ENCODE data around the gene ZFYVE27. TPM values are rescaled to one million over a fixed set of nuclear protein-coding genes. Genes with fewer than 3 reads are reported as not detected.
A peak's percentile ranks its signal among the peaks of the same experiment; 100 is the strongest.

Gene ZFYVE27
- total and polyA plus RNA-seq, 8 donors = 20.6 to 35.5 (median 27.5) TPM

DNA sequence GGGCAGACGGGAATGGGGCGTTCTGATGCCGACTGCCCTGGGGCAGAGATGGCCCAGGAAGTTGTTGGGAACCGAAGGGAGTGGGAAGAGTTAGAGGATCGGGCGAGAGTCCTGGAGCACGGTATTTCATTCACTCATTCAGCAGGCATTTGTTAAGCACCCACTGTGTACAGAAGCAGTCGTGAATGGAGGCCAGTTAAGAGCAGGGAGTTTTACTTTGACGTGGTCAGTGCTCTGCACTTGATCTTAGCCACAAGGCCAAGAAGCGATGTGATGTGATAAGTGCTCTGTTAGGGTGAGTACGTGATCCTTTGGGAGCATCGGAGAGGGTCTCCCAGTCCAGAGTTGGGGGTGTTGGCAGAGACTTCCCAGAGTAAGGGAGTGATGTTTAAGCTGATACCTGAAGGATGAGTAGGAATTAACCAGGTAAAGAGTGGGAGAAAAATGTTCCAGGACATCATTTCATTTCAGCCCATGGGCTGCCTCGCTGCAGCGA, 890 bp downstream of the ZFYVE27 start:
- Histone ChIP-seq H3K27me3 (no peaks in the 10 kb centered on the region), H3K36me3 (peaks cover 0 to 40% of the 10 kb centered on the region in 2 donors), H3K4me3 (peak overlapping the region; percentile 94 to 97), H3K4me1 (peaks cover 14 to 28% of the 10 kb centered on the region in 2 donors), H3K9me3 (no peaks in the 10 kb centered on the region), H3K27ac (peak overlapping the region in 1 of 2 donors; percentile 97)
- intact Hi-C loops (cut with DNase I) = loop anchor here in 1 of 2 donors (10.0 kb wide), 1 partner anchor 63 kb away; no protein-coding TSS in a partner anchor
- no peak for TF ChIP-seq CTCF (IDR thresholded peaks at IDR 0.05)
- DNase-seq (no peak), ATAC-seq (peak; percentile 31)

DNA sequence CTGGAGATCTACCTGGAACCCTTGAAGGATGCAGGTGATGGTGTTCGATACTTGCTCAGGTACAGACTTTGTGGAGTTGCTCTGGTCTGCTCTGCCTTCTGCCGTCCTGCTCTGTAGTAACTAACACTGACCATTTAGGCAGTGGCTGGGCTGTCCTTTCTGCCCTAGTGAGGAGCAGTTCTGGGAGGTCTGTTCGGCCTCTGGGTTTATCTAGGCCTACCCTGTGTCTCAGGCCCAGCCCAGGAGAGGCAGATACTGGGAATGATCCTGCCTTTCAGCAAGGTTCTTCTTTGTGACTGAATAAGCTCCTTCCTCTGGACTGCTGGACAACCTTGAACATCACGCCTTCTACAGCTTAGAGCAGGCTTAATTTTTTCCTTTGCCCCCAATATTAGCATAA, 1.7 kb downstream of the ZFYVE27 start:
- peaks cover 14 to 28% of the 10 kb centered on the region in 2 donors for H3K4me1 ChIP-seq
- no peak for DNase-seq
- intact Hi-C loops (cut with DNase I) = loop anchor here in 1 of 2 donors (10.0 kb wide), 1 partner anchor 64 kb away; no protein-coding TSS in a partner anchor
- no peak for TF ChIP-seq CTCF (IDR thresholded peaks at IDR 0.05)
- H3K36me3 ChIP-seq = peaks cover 0 to 48% of the 10 kb centered on the region in 2 donors
- no peak for ATAC-seq
- no peak overlapping the region for H3K4me3 ChIP-seq
- H3K27ac ChIP-seq = no peak overlapping the region
- H3K27me3 ChIP-seq = no peaks in the 10 kb centered on the region
- no peaks in the 10 kb centered on the region for H3K9me3 ChIP-seq

GRCh38 chr10:97740613-97741012, 3.7 kb downstream of the ZFYVE27 start:
- Histone ChIP-seq H3K4me1 (peaks cover 14 to 28% of the 10 kb centered on the region in 2 donors), H3K4me3 (no peak overlapping the region), H3K27me3 (no peaks in the 10 kb centered on the region), H3K36me3 (peaks cover 0 to 67% of the 10 kb centered on the region in 2 donors), H3K27ac (no peak overlapping the region), H3K9me3 (no peaks in the 10 kb centered on the region)
- no peak for TF ChIP-seq CTCF (IDR thresholded peaks at IDR 0.05)
- DNase-seq = no peak
- no peak for ATAC-seq
- intact Hi-C loops (cut with DNase I) = no loop called here

DNA sequence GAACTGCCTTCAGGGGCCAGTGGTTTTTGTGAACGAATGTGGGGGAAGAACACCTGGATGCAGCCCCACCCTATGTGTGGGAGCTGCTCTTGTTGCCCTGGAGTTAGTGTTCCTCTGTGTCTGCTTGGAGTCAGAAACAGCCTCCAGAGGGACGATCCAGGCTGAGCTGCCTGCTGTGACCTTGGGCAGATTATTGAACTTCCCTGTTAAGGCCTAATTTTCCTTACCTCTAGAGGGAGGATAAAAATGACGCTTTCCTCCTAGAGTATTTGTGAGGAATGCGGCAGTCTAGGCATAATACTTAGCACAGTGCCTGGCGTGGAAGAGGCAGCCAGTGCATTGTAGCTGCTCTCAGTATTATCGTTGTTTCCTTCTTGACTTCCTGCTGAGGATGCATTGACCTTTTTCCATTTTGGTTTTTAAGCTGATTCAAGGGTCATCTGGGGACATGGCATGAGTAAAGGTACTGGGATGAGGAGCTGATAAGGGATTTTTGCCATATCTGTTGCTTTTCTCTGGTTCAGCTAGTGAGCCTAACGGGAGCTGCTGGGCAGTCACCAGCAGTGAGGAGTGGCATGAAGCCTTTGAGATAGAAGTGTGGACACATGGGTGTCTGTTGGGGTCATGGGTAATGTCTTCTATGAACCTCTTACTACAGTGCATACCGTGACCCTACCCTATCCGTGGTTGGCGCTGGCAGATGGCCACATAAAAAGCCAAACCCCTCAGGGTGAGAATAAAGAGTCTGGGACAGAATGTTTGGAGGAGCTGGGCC, 6.4 kb downstream of the ZFYVE27 start:
- Histone ChIP-seq H3K36me3 (peaks cover 0 to 94% of the 10 kb centered on the region in 2 donors), H3K9me3 (no peaks in the 10 kb centered on the region), H3K27me3 (no peaks in the 10 kb centered on the region), H3K4me3 (no peak overlapping the region), H3K4me1 (peaks cover 5 to 21% of the 10 kb centered on the region in 2 donors), H3K27ac (no peak overlapping the region)
- intact Hi-C loops (cut with DNase I) = no loop called here
- DNase-seq (peak in 1 of 4 donors; percentile 22), ATAC-seq (no peak)
- TF ChIP-seq CTCF (IDR thresholded peaks at IDR 0.05) = no peak

DNA sequence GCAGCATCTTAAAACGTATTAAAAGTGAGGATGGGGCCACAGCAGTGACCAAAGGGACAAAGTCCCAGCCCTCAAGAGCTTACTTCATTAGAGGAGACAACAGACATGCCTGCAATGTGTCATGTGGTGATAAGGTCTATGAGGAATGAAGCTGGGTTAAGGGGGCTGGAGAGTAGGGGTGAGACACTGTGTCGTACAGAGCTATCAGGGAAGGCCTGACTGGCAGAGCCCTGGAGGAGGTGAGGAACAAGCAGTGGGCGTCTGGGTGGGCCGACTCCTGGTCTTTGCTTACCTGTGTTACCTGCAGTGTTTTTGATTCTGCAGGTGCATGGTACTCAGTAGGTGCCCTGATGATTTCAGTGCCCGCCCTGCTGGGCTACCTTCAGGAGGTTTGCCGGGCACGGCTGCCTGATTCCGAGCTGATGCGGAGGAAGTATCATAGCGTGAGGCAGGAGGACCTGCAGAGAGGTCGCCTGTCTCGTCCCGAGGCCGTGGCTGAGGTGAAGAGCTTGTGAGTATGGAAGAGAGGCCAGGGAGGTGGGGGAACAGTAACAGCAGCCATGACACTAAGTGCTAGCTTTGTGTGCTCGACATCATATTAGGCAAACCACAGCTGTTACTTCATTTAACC, 7.6 kb downstream of the ZFYVE27 start:
- H3K4me3 ChIP-seq = no peak overlapping the region

More for the DNA sequence above, 7.6 kb downstream of the ZFYVE27 start:
- Histone ChIP-seq H3K9me3 (no peaks in the 10 kb centered on the region), H3K36me3 (peaks cover 0 to 98% of the 10 kb centered on the region in 2 donors), H3K4me1 (peaks cover 0 to 9% of the 10 kb centered on the region in 2 donors), H3K27ac (no peak overlapping the region), H3K27me3 (no peaks in the 10 kb centered on the region)
- ATAC-seq (no peak), DNase-seq (peak in 1 of 4 donors; percentile 26)
- intact Hi-C loops (cut with DNase I) = no loop called here
- TF ChIP-seq CTCF (IDR thresholded peaks at IDR 0.05) = no peak

Data from left lung (tissue), 10 donors.